ENCODE data around the gene ABCG2. TPM values are rescaled to one million over a fixed set of nuclear protein-coding genes. Genes with fewer than 3 reads are reported as not detected.

Gene ABCG2
- total RNA-seq, 1 experiment from 2014 or later: 0.44 TPM

DNA sequence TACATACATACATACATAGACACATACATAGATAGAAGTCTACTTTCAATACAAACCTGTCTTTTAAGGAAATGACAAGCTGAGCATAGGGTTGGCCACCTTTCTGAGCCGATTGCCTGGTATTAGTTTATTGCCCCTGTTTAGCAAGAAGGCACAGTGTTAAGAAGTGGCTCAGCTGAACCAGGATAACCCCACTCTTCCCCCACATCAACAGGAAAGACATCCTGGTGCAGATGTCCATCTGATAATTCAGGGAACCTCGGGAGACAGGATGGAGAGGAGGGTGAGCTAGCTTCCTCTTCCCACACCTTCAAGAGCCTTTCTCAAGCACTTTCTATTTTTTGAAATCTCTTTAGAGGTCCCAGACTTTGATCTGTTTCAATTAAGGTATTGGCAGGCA is 98.7 kb downstream of the ABCG2 start:
- ATAC-seq (no peak), DNase-seq (ENCODE audit: low read depth, low spot score) (no peak)
- CTCF ChIA-PET: interaction anchor here (4.1 kb wide), 1 partner anchor 152 kb away, joined by 10 read pairs; no protein-coding TSS in a partner anchor
- TF ChIP-seq EGR1 (IDR thresholded peaks at IDR 0.05; ENCODE audit: low read depth) (no peak), JUND (IDR thresholded peaks at IDR 0.05) (no peak), ZNF274 (IDR thresholded peaks at IDR 0.05; ENCODE audit: low read depth, low read length) (no peak), SRF (IDR thresholded peaks at IDR 0.05; ENCODE audit: low read depth) (no peak), SP1 (IDR thresholded peaks at IDR 0.05; ENCODE audit: low read depth) (no peak)
- Histone ChIP-seq H3K27ac (ENCODE audit: low read depth, low read length) (no peak overlapping the region), H3K79me2 (ENCODE audit: insufficient read depth, low read length) (no peaks in the 10 kb centered on the region), H3K9me2 (ENCODE audit: insufficient read depth) (no peaks in the 10 kb centered on the region), H3K9ac (ENCODE audit: low read length) (no peak overlapping the region), H3K27me3 (ENCODE audit: insufficient read depth, low read length) (no peaks in the 10 kb centered on the region), H3K9me3 (ENCODE audit: control insufficient read depth in 1 of 2, insufficient read depth in 1 of 2, low read depth in 1 of 2, low read length in 2 of 2) (no peaks in the 10 kb centered on the region), H4K20me1 (ENCODE audit: insufficient read depth) (no peaks in the 10 kb centered on the region), H2AFZ (ENCODE audit: low read depth, low read length, poor library complexity, severe bottlenecking) (no peak overlapping the region), H3K4me3 (replicated peaks in 1 of 2; ENCODE audit: low read depth in 1 of 2, low read length in 2 of 2) (no peak overlapping the region), H3K4me2 (ENCODE audit: low read length) (no peak overlapping the region), H3K36me3 (ENCODE audit: control insufficient read depth in 1 of 2, insufficient read depth in 2 of 2, low read length in 2 of 2) (peaks cover 0 to 15% of the 10 kb centered on the region in 2 experiments; a peak in 2 of 4 replicates), H3K4me1 (ENCODE audit: control insufficient read depth in 1 of 2, insufficient read depth in 2 of 2, low read length in 2 of 2) (no peaks in the 10 kb centered on the region)
- RAD21 ChIA-PET (ENCODE audit: low non-redundant PET in 1 of 2, low total read pairs in 2 of 2, uncharacterized antibody in 2 of 2, unreplicated experiment in 2 of 2): interaction anchor here in 1 of 2 experiments (1.1 kb wide), 1 partner anchor 152 kb away, joined by 3 read pairs; no protein-coding TSS in a partner anchor
- BruUV-seq (replicated peaks): no TSS peak
- POLR2A ChIA-PET: no interaction called here
- intact Hi-C loops (cut with micrococcal nuclease): no loop called here

DNA sequence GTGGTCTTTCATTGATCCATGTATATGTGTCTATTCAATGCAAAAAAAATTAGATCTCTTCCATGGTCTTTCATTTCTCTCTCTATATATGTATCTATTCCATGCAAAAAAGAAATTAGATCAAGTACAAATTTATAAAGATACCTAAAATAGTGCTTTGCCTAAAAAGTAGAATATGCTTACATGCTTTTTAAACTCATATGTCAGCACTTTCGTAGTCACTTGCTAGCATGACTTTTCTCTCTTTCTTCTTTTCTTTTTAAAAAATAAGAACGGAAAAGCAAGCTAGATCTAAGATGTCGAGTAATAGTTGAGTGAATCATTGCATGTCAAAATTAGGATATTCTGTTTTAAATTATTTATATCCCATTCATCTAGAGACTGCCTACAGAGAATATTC is 100.1 kb downstream of the ABCG2 start:
- ChIA-PET CTCF (interaction anchor here (1.2 to 4.1 kb wide), 2 partner anchors 25 to 154 kb away, joined by 3 to 10 read pairs; no protein-coding TSS in a partner anchor), POLR2A (no interaction called here), RAD21 (ENCODE audit: low non-redundant PET in 1 of 2, low total read pairs in 2 of 2, uncharacterized antibody in 2 of 2, unreplicated experiment in 2 of 2) (no interaction called here)
- Histone ChIP-seq H4K20me1 (ENCODE audit: insufficient read depth) (no peaks in the 10 kb centered on the region), H3K79me2 (ENCODE audit: insufficient read depth, low read length) (no peaks in the 10 kb centered on the region), H3K9me2 (ENCODE audit: insufficient read depth) (no peaks in the 10 kb centered on the region), H2AFZ (ENCODE audit: low read depth, low read length, poor library complexity, severe bottlenecking) (no peak overlapping the region), H3K36me3 (ENCODE audit: control insufficient read depth in 1 of 2, insufficient read depth in 2 of 2, low read length in 2 of 2) (peaks cover 0 to 15% of the 10 kb centered on the region in 2 experiments; a peak in 2 of 4 replicates), H3K9me3 (ENCODE audit: control insufficient read depth in 1 of 2, insufficient read depth in 1 of 2, low read depth in 1 of 2, low read length in 2 of 2) (no peaks in the 10 kb centered on the region), H3K4me1 (ENCODE audit: control insufficient read depth in 1 of 2, insufficient read depth in 2 of 2, low read length in 2 of 2) (no peaks in the 10 kb centered on the region), H3K4me3 (replicated peaks in 1 of 2; ENCODE audit: low read depth in 1 of 2, low read length in 2 of 2) (no peak overlapping the region), H3K27me3 (ENCODE audit: insufficient read depth, low read length) (no peaks in the 10 kb centered on the region), H3K9ac (ENCODE audit: low read length) (no peak overlapping the region), H3K27ac (ENCODE audit: low read depth, low read length) (no peak overlapping the region), H3K4me2 (ENCODE audit: low read length) (no peak overlapping the region)
- TF ChIP-seq, protein P1, sequence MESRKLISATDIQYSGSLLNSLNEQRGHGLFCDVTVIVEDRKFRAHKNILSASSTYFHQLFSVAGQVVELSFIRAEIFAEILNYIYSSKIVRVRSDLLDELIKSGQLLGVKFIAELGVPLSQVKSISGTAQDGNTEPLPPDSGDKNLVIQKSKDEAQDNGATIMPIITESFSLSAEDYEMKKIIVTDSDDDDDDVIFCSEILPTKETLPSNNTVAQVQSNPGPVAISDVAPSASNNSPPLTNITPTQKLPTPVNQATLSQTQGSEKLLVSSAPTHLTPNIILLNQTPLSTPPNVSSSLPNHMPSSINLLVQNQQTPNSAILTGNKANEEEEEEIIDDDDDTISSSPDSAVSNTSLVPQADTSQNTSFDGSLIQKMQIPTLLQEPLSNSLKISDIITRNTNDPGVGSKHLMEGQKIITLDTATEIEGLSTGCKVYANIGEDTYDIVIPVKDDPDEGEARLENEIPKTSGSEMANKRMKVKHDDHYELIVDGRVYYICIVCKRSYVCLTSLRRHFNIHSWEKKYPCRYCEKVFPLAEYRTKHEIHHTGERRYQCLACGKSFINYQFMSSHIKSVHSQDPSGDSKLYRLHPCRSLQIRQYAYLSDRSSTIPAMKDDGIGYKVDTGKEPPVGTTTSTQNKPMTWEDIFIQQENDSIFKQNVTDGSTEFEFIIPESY (IDR thresholded peaks at IDR 0.05; ENCODE audit: extremely low read depth, insufficient replicate concordance, low read length): no peak
- TF ChIP-seq CBX3 (IDR thresholded peaks at IDR 0.05; ENCODE audit: low read depth) (no peak), EGR1 (IDR thresholded peaks at IDR 0.05; ENCODE audit: low read depth) (no peak), EZH2 (IDR thresholded peaks at IDR 0.05) (no peak), SIN3A (IDR thresholded peaks at IDR 0.05; ENCODE audit: low read depth) (no peak), YY1 (IDR thresholded peaks at IDR 0.05; ENCODE audit: extremely low read depth, insufficient replicate concordance, low read depth, low read length) (no peak), POLR2AphosphoS5 (IDR thresholded peaks at IDR 0.05; ENCODE audit: low read depth, low read length) (no peak), EZH2phosphoT487 (IDR thresholded peaks at IDR 0.05; ENCODE audit: borderline replicate concordance) (no peak), ZFX (IDR thresholded peaks at IDR 0.05) (no peak), JUND (IDR thresholded peaks at IDR 0.05) (no peak)
- TF ChIP-seq, protein P2, sequence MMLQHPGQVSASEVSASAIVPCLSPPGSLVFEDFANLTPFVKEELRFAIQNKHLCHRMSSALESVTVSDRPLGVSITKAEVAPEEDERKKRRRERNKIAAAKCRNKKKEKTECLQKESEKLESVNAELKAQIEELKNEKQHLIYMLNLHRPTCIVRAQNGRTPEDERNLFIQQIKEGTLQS (IDR thresholded peaks at IDR 0.05): no peak
- TF ChIP-seq, protein P3, sequence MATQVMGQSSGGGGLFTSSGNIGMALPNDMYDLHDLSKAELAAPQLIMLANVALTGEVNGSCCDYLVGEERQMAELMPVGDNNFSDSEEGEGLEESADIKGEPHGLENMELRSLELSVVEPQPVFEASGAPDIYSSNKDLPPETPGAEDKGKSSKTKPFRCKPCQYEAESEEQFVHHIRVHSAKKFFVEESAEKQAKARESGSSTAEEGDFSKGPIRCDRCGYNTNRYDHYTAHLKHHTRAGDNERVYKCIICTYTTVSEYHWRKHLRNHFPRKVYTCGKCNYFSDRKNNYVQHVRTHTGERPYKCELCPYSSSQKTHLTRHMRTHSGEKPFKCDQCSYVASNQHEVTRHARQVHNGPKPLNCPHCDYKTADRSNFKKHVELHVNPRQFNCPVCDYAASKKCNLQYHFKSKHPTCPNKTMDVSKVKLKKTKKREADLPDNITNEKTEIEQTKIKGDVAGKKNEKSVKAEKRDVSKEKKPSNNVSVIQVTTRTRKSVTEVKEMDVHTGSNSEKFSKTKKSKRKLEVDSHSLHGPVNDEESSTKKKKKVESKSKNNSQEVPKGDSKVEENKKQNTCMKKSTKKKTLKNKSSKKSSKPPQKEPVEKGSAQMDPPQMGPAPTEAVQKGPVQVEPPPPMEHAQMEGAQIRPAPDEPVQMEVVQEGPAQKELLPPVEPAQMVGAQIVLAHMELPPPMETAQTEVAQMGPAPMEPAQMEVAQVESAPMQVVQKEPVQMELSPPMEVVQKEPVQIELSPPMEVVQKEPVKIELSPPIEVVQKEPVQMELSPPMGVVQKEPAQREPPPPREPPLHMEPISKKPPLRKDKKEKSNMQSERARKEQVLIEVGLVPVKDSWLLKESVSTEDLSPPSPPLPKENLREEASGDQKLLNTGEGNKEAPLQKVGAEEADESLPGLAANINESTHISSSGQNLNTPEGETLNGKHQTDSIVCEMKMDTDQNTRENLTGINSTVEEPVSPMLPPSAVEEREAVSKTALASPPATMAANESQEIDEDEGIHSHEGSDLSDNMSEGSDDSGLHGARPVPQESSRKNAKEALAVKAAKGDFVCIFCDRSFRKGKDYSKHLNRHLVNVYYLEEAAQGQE (IDR thresholded peaks at IDR 0.05; ENCODE audit: low read depth): no peak
- DNase-seq (ENCODE audit: low read depth, low spot score) (no peak), ATAC-seq (no peak)
- no TSS peak for BruUV-seq (replicated peaks)
- intact Hi-C loops (cut with micrococcal nuclease): no loop called here
